Measurements from ENCODE around the gene FATE1. TPM values are rescaled to one million over a fixed set of nuclear protein-coding genes. Genes with fewer than 3 reads are reported as not detected.

Gene FATE1
- polyA plus RNA-seq, 1 donor from 2014 or later: not detected

DNA sequence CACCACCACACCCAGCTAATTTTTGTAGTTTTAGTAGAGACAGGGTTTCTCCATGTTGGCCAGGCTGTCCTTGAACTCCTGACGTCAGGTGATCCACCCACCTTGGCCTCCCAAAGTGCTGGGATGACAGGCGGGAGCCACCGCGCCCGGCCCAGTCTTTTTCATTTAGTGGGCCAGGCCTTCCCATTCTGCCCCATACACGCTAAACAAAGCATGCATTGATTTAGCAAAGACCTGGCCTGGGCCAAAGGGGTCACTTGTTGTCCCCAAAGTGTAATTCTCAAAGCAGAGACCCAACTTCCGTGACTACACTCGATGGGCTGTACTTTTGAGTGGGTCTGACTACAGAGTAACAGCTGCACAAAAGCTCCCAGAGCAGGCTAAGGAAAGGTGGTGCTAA lies 47.9 kb downstream of the FATE1 start:
- no peak overlapping the region for H3K4me3 ChIP-seq (ENCODE audit: low read length)
- H2AFZ ChIP-seq (ENCODE audit: low read depth, low read length): no peak overlapping the region
- H3K79me2 ChIP-seq (replicated peaks; ENCODE audit: insufficient read depth, low read length): no peaks in the 10 kb centered on the region
- no peaks in the 10 kb centered on the region for H3K9me2 ChIP-seq (ENCODE audit: insufficient read depth, low read length)
- H3F3A ChIP-seq (ENCODE audit: insufficient read depth, low read length, poor library complexity, severe bottlenecking): no peaks in the 10 kb centered on the region
- H3K9me3 ChIP-seq (ENCODE audit: low read length): no peaks in the 10 kb centered on the region
- no peaks in the 10 kb centered on the region for H4K20me1 ChIP-seq (ENCODE audit: insufficient read depth)
- no peaks in the 10 kb centered on the region for H3K36me3 ChIP-seq (ENCODE audit: insufficient read depth, low read length)
- H3K27ac ChIP-seq (ENCODE audit: low read length): no peak overlapping the region
- TF ChIP-seq, protein P1, sequence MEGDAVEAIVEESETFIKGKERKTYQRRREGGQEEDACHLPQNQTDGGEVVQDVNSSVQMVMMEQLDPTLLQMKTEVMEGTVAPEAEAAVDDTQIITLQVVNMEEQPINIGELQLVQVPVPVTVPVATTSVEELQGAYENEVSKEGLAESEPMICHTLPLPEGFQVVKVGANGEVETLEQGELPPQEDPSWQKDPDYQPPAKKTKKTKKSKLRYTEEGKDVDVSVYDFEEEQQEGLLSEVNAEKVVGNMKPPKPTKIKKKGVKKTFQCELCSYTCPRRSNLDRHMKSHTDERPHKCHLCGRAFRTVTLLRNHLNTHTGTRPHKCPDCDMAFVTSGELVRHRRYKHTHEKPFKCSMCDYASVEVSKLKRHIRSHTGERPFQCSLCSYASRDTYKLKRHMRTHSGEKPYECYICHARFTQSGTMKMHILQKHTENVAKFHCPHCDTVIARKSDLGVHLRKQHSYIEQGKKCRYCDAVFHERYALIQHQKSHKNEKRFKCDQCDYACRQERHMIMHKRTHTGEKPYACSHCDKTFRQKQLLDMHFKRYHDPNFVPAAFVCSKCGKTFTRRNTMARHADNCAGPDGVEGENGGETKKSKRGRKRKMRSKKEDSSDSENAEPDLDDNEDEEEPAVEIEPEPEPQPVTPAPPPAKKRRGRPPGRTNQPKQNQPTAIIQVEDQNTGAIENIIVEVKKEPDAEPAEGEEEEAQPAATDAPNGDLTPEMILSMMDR (IDR thresholded peaks at IDR 0.05; ENCODE audit: poor library complexity, severe bottlenecking): no peak
- TF ChIP-seq MXI1 (conservative IDR thresholded peaks at IDR 0.05; ENCODE audit: poor library complexity, severe bottlenecking) (no peak), SMC3 (conservative IDR thresholded peaks at IDR 0.05; ENCODE audit: poor library complexity) (no peak), RAD21 (conservative IDR thresholded peaks at IDR 0.05) (no peak), POLR2AphosphoS5 (IDR thresholded peaks at IDR 0.05) (no peak), EZH2 (IDR thresholded peaks at IDR 0.05; ENCODE audit: borderline replicate concordance, insufficient read depth, low read length, poor library complexity, severe bottlenecking) (no peak), EP300 (conservative IDR thresholded peaks at IDR 0.05; ENCODE audit: poor library complexity, severe bottlenecking) (no peak), TAF1 (IDR thresholded peaks at IDR 0.05; ENCODE audit: low read depth) (no peak)
- TF ChIP-seq, protein P2, sequence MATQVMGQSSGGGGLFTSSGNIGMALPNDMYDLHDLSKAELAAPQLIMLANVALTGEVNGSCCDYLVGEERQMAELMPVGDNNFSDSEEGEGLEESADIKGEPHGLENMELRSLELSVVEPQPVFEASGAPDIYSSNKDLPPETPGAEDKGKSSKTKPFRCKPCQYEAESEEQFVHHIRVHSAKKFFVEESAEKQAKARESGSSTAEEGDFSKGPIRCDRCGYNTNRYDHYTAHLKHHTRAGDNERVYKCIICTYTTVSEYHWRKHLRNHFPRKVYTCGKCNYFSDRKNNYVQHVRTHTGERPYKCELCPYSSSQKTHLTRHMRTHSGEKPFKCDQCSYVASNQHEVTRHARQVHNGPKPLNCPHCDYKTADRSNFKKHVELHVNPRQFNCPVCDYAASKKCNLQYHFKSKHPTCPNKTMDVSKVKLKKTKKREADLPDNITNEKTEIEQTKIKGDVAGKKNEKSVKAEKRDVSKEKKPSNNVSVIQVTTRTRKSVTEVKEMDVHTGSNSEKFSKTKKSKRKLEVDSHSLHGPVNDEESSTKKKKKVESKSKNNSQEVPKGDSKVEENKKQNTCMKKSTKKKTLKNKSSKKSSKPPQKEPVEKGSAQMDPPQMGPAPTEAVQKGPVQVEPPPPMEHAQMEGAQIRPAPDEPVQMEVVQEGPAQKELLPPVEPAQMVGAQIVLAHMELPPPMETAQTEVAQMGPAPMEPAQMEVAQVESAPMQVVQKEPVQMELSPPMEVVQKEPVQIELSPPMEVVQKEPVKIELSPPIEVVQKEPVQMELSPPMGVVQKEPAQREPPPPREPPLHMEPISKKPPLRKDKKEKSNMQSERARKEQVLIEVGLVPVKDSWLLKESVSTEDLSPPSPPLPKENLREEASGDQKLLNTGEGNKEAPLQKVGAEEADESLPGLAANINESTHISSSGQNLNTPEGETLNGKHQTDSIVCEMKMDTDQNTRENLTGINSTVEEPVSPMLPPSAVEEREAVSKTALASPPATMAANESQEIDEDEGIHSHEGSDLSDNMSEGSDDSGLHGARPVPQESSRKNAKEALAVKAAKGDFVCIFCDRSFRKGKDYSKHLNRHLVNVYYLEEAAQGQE (IDR thresholded peaks at IDR 0.05; ENCODE audit: borderline replicate concordance): no peak
- no peaks in the 10 kb centered on the region for H3K27me3 ChIP-seq (ENCODE audit: insufficient read depth, low read depth, low read length)
- H3K9ac ChIP-seq (ENCODE audit: low read length): no peak overlapping the region
- H3K4me2 ChIP-seq (ENCODE audit: low read length): no peak overlapping the region

DNA sequence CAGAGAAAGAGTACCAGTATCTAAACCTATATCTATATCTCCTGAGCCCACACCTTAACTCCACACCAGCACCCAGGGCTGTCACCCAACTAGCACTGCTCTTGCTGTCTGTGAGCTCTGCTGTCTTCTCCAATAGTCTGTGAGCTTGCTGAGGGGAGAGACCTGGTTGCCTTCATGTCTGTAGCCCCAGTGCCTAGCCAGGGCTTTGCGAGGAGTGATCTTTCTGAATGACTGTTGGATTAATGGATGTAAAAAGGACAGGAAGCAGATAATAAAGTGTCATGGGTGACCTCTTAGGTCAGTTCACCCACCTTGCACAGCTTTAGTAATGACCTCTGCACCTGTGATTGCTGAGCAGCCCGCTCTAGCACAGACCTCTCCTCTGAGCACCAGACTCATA lies 49.2 kb downstream of the FATE1 start:
- no peaks in the 10 kb centered on the region for H3K9me3 ChIP-seq (ENCODE audit: low read length)
- TF ChIP-seq SMC3 (conservative IDR thresholded peaks at IDR 0.05; ENCODE audit: poor library complexity) (no peak), TAF1 (IDR thresholded peaks at IDR 0.05; ENCODE audit: low read depth) (no peak), EZH2 (IDR thresholded peaks at IDR 0.05; ENCODE audit: borderline replicate concordance, insufficient read depth, low read length, poor library complexity, severe bottlenecking) (no peak)
- TF ChIP-seq, protein P2 (IDR thresholded peaks at IDR 0.05; ENCODE audit: borderline replicate concordance): no peak

More for the DNA sequence above, 49.2 kb downstream of the FATE1 start:
- H3F3A ChIP-seq (ENCODE audit: insufficient read depth, low read length, poor library complexity, severe bottlenecking): no peaks in the 10 kb centered on the region
- H3K9ac ChIP-seq (ENCODE audit: low read length): no peak overlapping the region
- no peak overlapping the region for H3K27ac ChIP-seq (ENCODE audit: low read length)
- no peaks in the 10 kb centered on the region for H4K20me1 ChIP-seq (ENCODE audit: insufficient read depth)
- no peaks in the 10 kb centered on the region for H3K79me2 ChIP-seq (replicated peaks; ENCODE audit: insufficient read depth, low read length)
- H3K36me3 ChIP-seq (ENCODE audit: insufficient read depth, low read length): no peaks in the 10 kb centered on the region
- no peaks in the 10 kb centered on the region for H3K9me2 ChIP-seq (ENCODE audit: insufficient read depth, low read length)
- no peak overlapping the region for H3K4me3 ChIP-seq (ENCODE audit: low read length)
- H3K4me2 ChIP-seq (ENCODE audit: low read length): no peak overlapping the region
- H3K27me3 ChIP-seq (ENCODE audit: insufficient read depth, low read depth, low read length): no peaks in the 10 kb centered on the region
- no peak overlapping the region for H2AFZ ChIP-seq (ENCODE audit: low read depth, low read length)
